Epidermal melanocyte (primary cell): Measurements from ENCODE around the gene OR10J1.

Source experiments
- DNase-seq: peaks from one replicate; pipeline ENCODE4 v3.0.0; 2011; ENCODE audit warnings: low spot score; ENCODE audit not compliant: insufficient read length

Gene OR10J1

GRCh38 chr1:159483501-159483900 lies 44.0 kb downstream of the OR10J1 start:
- DNase-seq = no peak
